Hindlimb muscle (tissue), 1 donor: ENCODE data around the gene NPTXR. TPM values are rescaled to one million over a fixed set of nuclear protein-coding genes. Genes with fewer than 3 reads are reported as not detected.

ENCODE experiments used
- DNase-seq: peaks from one replicate; pipeline ENCODE4 v3.0.0-alpha.2; 2013
- polyA plus RNA-seq: library from polyadenylated mRNA; unstranded; fragments of 120-200 nt; gene quantifications from one replicate; pipeline ENCODE4 v1.2.1, GENCODE V29; 2013; ENCODE audit not compliant: insufficient read length

NPTXR gene
- polyA plus RNA-seq, 1 donor, result 4.1 TPM

DNA sequence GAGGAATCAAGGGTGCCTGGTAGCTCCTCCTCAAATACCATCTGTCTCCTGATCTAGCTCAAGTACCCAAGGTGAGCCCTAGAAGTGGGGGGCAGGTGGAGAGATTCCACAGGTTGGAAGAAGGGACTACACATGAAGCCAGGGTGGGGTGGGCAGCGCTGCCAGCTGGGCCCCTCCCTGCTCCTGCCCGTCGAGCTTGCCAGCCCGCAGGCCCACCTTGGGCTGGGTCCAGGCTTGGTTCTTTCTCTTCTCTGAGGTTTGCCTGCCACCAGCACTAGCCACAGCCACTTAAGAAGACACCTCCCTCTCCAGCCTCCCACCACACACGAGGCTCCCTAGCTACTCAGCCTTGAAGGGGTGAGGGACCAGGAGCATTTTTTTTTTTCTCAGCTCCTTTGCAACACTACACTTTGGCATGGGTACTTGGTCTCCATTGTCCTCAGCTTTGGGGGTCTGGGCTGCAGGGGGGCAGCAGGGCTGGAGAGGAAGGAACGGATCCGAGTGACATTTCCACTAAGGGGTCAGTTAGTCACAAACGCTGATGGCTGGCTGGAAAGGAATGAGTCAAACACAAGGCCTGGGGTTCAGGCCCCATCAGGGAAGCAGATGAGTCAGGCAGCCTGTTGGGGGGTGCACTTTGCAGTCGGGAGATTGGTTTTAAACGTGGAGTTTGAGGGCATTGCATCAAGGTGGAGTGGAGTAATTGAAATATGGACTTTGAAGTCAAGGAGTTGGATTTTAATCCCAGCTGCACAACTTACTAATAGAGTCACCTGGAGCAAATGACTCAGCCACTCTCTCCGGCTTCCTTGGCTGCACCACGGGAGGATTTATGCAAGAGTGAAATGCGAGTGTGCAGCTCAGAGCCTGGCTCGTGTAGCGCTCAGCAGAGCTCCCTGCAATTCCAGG is 7.4 kb upstream of the NPTXR start:
- DNase-seq, result no peak

DNA sequence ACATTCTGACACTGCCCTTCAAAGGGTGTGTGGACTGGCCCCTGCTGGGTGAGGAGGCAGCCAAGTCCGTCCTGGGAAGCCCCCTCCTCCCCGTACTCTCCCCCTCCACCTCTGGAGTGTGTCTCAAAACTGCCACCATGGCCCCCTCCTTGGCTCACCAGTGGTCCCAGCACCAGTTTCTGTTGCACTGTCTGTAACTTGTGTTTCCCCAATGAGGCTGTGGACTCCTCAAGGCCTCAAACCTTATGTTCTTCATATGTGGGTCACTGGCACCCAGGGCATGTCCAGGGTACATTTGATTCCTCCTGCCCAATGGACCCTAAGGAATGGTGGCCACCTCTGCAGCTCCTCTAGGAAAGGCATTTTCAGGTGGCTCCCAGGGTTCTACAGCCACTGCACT is 6.6 kb upstream of the NPTXR start:
- DNase-seq, result no peak

DNA sequence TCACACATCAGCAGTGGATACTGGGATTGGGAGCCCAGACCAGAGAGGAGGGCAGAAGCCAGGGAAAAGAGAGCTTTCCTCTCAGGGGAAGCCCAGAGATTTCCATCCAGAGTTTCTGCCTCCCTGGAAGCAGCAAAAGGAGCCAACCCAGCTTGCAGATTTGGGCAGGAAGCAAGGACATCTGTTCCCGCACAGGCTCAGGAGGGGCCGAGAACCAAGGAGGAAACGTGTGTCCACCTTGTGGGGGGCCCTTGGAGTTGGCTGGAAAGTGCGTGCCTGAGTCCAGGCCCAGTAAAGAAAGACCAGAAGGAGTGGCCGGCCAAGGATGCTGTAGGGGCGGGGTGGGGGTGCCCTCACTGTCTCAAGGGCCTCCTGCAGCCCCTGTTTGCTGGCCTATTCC is 6.0 kb upstream of the NPTXR start:
- no peak for DNase-seq

DNA sequence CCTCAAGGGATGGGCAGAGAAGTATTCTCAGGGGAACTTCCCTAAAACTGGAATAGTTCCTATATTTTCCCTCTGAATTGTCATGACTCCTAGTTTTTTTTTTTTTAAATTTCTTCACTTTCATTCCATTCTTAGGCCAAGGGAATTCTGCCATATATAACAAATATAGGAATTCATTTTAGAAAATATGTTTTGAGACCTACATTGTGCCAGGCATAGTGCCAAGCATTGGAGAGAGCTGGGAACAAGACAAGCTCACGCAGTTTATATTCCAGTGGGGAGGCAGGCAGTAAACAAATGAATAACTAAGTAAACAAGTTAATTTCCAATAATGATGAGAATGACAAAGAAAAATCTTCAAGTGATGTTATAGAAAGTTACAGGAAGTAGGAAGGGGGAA is 2.6 kb upstream of the NPTXR start:
- DNase-seq, result no peak

- no peak for DNase-seq
These were observed 1.3 kb upstream of the NPTXR start for GRCh38 chr22:38845004-38845740.

DNA sequence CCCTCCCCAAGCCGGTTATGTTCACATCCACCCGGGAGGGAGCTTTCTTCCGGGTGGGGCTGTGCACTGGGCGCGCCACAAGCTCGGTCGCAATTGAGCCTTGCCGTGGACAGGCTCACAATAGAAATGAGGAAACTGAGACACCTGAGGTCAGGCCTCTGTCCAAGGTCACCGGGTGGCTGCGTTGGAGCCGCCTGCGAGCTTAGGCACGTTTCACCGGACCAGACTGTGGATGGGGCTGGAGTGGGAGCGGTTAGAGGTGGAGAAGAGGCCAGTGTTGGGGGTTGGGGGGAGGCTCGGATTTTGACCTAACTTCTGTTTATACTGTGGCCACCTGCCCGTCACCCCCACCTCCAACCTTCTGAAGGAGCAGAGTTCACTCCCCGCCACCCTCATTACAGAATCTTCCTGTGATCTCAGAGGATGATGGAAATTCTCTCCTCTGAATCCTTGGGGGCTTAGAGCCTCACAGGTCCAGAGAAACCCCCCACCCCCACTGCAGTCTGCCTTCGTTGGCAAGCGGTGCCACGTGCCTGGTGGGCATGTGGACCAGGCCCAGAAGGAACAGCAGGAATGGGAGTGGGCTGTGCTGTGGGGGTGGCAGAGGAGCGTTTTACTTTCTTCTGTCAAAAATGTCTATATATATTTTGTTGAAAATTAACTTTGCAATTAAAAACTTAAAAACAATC is 631 bp upstream of the NPTXR start:
- no peak for DNase-seq

- DNase-seq, result peak; percentile 91
These were observed 599 bp downstream of the NPTXR start for GRCh38 chr22:38843201-38843656.

GRCh38 chr22:38842512-38843200 is 1.2 kb downstream of the NPTXR start:
- no peak for DNase-seq

DNA sequence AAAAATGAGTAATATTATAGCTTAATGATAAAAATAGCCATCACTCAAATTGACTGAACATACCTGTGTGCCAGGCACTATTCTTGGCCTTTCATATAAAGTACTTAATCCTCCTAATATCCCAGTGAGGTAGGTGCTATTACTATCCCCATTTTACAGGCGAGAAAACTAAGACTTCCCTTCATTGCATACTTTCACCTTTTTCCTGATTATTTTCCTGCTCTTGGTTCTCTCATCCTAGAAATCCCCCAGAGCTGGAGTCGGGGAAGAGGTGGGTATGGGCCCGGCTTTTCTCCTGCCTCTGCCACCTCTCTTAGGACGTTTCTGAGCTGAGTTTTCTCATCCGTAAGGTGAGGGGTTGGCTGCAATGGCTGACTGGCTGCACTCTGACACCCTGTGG is 2.2 kb downstream of the NPTXR start:
- no peak for DNase-seq

GRCh38 chr22:38841211-38841610 is 2.6 kb downstream of the NPTXR start:
- DNase-seq, result no peak

- DNase-seq, result no peak
These were observed 3.7 kb downstream of the NPTXR start for GRCh38 chr22:38840129-38840528.

DNA sequence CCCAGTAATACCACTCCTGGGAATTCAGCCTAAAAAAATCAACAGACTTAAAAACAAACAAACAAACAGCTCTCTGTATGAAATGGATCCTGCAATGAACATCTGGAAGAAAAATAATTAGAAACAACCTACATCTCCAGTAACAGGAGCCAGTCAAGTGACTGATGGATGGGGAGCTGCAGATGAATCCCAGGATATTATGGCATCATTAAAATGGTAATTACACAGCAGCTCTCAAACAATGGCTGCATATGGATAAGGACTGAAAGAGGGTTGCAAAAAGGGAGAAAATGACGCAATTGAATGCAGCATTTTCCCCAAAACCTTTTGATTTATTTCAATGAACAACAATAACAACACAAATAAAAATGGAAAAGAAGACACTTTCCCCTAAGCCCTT is 4.1 kb downstream of the NPTXR start:
- no peak for DNase-seq

GRCh38 chr22:38837414-38837928 is 6.4 kb downstream of the NPTXR start:
- no peak for DNase-seq

DNA sequence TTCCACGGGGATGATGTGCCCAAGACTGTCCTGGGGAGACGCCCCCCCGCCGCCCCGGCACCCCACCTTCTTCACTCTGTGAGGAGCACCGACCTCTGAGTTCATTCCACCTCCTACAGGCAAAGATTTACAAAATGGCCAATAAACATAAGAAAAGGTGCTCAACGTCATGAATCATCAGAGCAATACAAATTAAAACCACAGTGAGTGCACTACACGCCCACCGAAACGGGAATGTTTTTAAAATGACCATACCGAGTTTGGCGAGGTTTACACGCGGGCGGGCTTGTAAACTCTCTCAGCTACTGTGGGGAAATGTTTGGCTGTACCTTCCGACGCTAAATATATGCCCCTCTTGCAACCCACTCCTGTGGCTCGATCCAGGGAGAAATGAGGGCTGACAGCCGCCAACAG is 7.9 kb downstream of the NPTXR start:
- DNase-seq, result no peak

GRCh38 chr22:38834991-38835390 is 8.8 kb downstream of the NPTXR start:
- DNase-seq, result no peak

DNA sequence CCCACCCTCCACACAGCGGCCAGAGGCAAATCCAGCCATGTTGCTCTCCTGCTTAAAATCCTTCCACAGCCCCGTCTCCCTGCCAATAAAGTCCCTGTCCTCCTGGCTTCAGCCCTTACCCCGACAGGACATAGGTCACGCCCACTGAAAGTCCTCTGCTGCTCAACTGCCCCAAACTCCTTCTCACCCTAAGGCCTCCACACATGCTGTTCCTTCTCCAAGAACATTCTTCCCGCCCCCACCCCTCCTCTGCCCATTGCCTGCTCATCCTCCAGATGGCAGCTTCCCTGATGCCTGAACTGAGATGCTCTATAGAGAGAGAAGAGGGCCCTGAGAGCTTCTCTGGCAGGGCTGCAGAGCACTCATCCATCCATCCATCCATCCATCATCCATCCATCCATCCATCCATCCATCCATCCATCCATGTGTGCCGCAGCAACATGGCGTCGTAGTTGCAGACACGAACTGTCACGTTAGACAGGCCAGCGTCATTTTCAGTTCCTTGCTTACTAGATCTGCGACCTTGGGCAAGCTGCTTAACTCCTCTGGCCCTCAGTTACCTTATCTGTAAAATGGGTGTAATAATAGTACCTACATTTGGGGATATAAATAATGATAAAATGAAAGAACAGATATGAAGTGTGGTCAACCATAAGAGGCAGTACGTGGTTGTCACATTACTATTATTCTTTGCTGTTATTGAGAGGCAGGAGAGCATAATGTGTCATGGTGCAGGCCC is 9.4 kb downstream of the NPTXR start:
- DNase-seq, result no peak

DNA sequence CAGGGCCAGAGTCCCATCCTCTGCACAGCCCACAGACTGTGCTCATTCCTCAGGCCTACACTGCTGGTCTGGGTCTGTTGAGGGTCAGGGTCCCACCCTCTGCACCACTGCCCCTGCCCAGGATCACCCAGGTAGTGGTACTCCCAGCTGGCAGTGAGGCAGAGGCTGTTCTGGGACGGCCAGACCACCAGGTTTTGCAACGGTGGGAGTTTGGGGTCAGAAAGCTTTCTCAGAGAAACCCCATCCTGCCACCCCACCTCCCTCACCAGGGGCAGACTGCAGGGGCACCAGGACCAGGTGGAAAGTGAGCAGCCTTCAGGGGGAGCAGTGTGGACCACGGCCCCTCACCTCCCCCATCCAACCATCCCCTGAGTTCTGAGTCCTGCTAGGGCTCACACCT is 10.8 kb downstream of the NPTXR start:
- DNase-seq, result no peak

GRCh38 chr22:38832005-38832978 is 11.5 kb downstream of the NPTXR start:
- no peak for DNase-seq

GRCh38 chr22:38831166-38831945 is 12.5 kb downstream of the NPTXR start:
- DNase-seq, result no peak

- no peak for DNase-seq
These were observed 13.1 kb downstream of the NPTXR start for GRCh38 chr22:38830845-38831108.
